Spleen (tissue), 11 donors: ENCODE results near the gene TSC22D3. TPM values are rescaled to one million over a fixed set of nuclear protein-coding genes. Genes with fewer than 3 reads are reported as not detected.
A peak's percentile ranks its signal among the peaks of the same experiment; 100 is the strongest.

Experiments used
- DNase-seq: peaks from one replicate; pipeline ENCODE4 v3.0.0-alpha.2; 2020
- H3K27ac ChIP-seq, 8 donors: fragments of 200-600 bp; sonication (generic) in 7 of 8; 1 replicate in 4 of 8; 2 replicates in 4 of 8; pipeline versions ENCODE4 v1.5.0 to v1.8.0; 2016 to 2021; ENCODE audit warnings: inconsistent platforms in 4 of 8, mild to moderate bottlenecking in 4 of 8, moderate library complexity in 1 of 8
- H3K27me3 ChIP-seq, 7 donors: fragments of 200-600 bp; sonication (generic) in 6 of 7; replicated peaks in 1 of 7; 1 replicate in 4 of 7; 2 replicates in 3 of 7; pipeline versions ENCODE4 v1.5.0 to v1.8.0; 2016 to 2021; ENCODE audit warnings: inconsistent platforms in 3 of 7, mild to moderate bottlenecking in 1 of 7
- H3K36me3 ChIP-seq, 6 donors: fragments of 200-600 bp; sonication (generic) in 5 of 6; 1 replicate in 4 of 6; 2 replicates in 2 of 6; pipeline versions ENCODE4 v1.5.0 to v1.8.0; 2016 to 2021; ENCODE audit warnings: inconsistent platforms in 2 of 6
- H3K4me1 ChIP-seq, 6 donors: fragments of 200-600 bp; sonication (generic) in 5 of 6; 1 replicate in 3 of 6; 2 replicates in 3 of 6; pipeline versions ENCODE4 v1.5.0 to v1.8.0; 2016 to 2021; ENCODE audit warnings: inconsistent platforms in 3 of 6
- H3K4me3 ChIP-seq, 8 donors: fragments of 200-600 bp; sonication (generic) in 7 of 8; 1 replicate in 4 of 8; 2 replicates in 4 of 8; pipeline versions ENCODE4 v1.5.0 to v1.8.0; 2016 to 2021; ENCODE audit warnings: inconsistent platforms in 4 of 8, mild to moderate bottlenecking in 4 of 8, moderate library complexity in 2 of 8
- H3K9me3 ChIP-seq, 8 donors: fragments of 200-600 bp; sonication (generic) in 7 of 8; 1 replicate in 4 of 8; 2 replicates in 4 of 8; pipeline versions ENCODE4 v1.5.0 to v1.8.0; 2016 to 2021; ENCODE audit warnings: inconsistent platforms in 4 of 8
- CTCF ChIP-seq, 11 experiments: fragments of 200-600 bp in 7 of 11; fragments of 450-650 bp in 4 of 11; sonication (generic) in 4 of 11; IDR thresholded peaks in 8 of 11; conservative IDR thresholded peaks in 3 of 11; 1 replicate in 7 of 11; 2 replicates in 4 of 11; pipeline versions ENCODE4 v1.4.0 to v1.8.0; 2016 to 2021; ENCODE audit warnings: antibody characterized with exemption in 11 of 11, inconsistent platforms in 4 of 11, mild to moderate bottlenecking in 1 of 11
- POLR2A ChIP-seq, 3 donors: fragments of 450-650 bp; IDR thresholded peaks; one replicate each; pipeline ENCODE4 v1.5.1; 2017; ENCODE audit warnings: antibody characterized with exemption in 3 of 3, mild to moderate bottlenecking in 1 of 3
- POLR2AphosphoS5 ChIP-seq, 3 donors: sonication (generic); formaldehyde crosslinking; IDR thresholded peaks; one replicate each; pipeline ENCODE4 v1.5.1; 2017; ENCODE audit warnings: antibody characterized with exemption in 3 of 3
- WGBS, 5 donors: extraction: QIAGEN DNeasy Blood & Tissue Kit in 3 of 5; methylation state at CpG; one replicate each; pipeline versions ENCODE4 v1.1.5 to v1.1.7; 2013 to 2018; 5-methylcytosine and 5-hydroxymethylcytosine counted together
- intact Hi-C: fragments of 100-400 bp; cut with DNase I; formaldehyde crosslinking; loops from one replicate; pipeline ENCODE4 v1.15.0; 2023; ENCODE audit warnings: low total_unique reads
- polyA plus RNA-seq, 3 donors: library from polyadenylated mRNA; stranded (reverse); fragments of 200-250 nt; gene quantifications; one replicate each; pipeline ENCODE4 v1.2.1, GENCODE V29; 2013
- total RNA-seq, 7 donors: library from RNA; depleted of rRNA in 3 of 7; stranded (reverse); fragments of >200 nt in 3 of 7; fragmentation: NEBNext Ultra II Directional in 4 of 7; extraction: Animal tissue kit (Norgen Biotek cat#: 25700) in 4 of 7; gene quantifications; one replicate each; pipeline versions ENCODE4 v1.1.0 to v1.2.1, GENCODE V29; 2016 to 2021
- donor health status: healthy with polysubstance abuse.
- donor health status: DM: no; HTN: no; CAD: no; lungs with moderate emphysema.
- donor health status: DM: no; HTN: no; CAD: no.
- donor health status: Bipolar disorder and iron deficiency.
- donor health status: healthy.
- donor health status: DM: no; HTN: no; CAD: no.
- donor health status: DM: yes; HTN: yes; CAD: no.

TSC22D3 gene
- total and polyA plus RNA-seq, 10 donors: 91.7 to 579 (median 297) TPM

GRCh38 chrX:107699616-107700015 lies 76.0 kb downstream of the TSC22D3 start:
- TF ChIP-seq POLR2A (IDR thresholded peaks at IDR 0.05) (no peak), CTCF (IDR thresholded peaks at IDR 0.05 in 8 of 11, conservative IDR thresholded peaks at IDR 0.05 in 3 of 11) (no peak), POLR2AphosphoS5 (IDR thresholded peaks at IDR 0.05) (no peak)
- H3K4me1 ChIP-seq: peaks cover 0 to 34% (median 25%) of the 10 kb centered on the region in 6 donors
- no peaks in the 10 kb centered on the region for H3K9me3 ChIP-seq
- intact Hi-C loops: no loop called here
- H3K27ac ChIP-seq: peak overlapping the region in 6 of 8 donors; percentile 51 to 91 (median 78)
- peaks cover 0 to 15% (median 0%) of the 10 kb centered on the region in 7 donors for H3K27me3 ChIP-seq
- no peaks in the 10 kb centered on the region for H3K36me3 ChIP-seq
- WGBS, 5 donors: 26 to 71% (median 64%) methylated on average over 2 of the region's 2 CpGs
- DNase-seq: no peak
- peak overlapping the region in 1 of 8 donors; percentile 23 for H3K4me3 ChIP-seq

DNA sequence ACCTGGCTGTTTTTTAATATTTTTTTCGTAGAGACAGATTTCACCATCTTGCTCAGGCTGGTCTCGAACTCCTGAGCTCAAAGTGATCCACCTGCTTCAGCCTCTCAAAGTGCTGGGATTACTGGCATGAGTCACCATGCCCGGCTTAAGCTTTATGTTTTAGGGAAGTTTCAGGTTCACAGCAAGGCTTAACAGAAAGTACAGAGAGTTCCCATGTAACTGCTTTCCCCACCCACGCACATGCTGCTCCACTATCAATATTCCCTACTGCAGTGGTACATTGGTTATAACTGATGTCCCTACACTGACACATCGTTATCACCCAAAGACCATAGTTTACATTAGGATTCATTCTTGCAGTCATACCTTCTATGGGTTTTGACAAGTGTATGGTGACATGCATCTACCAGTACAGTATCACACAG lies 84.6 kb downstream of the TSC22D3 start:
- H3K27me3 ChIP-seq: peaks cover 0 to 3% (median 0%) of the 10 kb centered on the region in 7 donors
- intact Hi-C loops: no loop called here
- peaks cover 0 to 16% (median 6%) of the 10 kb centered on the region in 6 donors for H3K4me1 ChIP-seq
- no peaks in the 10 kb centered on the region for H3K36me3 ChIP-seq
- peak overlapping the region in 1 of 8 donors; percentile 54 for H3K27ac ChIP-seq
- no peak overlapping the region for H3K4me3 ChIP-seq
- WGBS, 5 donors: 62 to 82% (median 75%) methylated on average over 5 of the region's 5 CpGs
- no peak for DNase-seq
- TF ChIP-seq POLR2A (IDR thresholded peaks at IDR 0.05): no peak
- no peak for TF ChIP-seq POLR2AphosphoS5 (IDR thresholded peaks at IDR 0.05)
- TF ChIP-seq CTCF (IDR thresholded peaks at IDR 0.05 in 8 of 11, conservative IDR thresholded peaks at IDR 0.05 in 3 of 11): no peak
- no peaks in the 10 kb centered on the region for H3K9me3 ChIP-seq

DNA sequence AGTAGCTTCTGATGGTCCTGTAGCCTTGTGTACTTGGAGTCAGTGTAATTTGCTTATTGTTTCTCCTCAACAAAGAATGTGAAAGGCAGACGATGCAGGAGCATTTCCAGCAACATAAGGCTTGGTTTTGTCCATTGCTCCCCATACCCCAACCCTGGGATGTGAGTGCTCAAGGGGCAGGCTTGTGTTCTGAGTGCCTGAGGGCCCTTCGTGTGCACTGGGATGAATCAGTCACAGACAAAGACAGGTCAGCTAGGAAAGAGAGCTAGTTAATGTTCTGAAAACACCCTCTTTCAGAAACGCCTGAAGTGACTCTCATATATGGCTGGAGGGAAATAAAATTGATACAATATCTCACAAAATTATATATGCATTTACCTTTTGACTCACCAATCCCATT lies 88.1 kb downstream of the TSC22D3 start:
- TF ChIP-seq POLR2AphosphoS5 (IDR thresholded peaks at IDR 0.05) (no peak), POLR2A (IDR thresholded peaks at IDR 0.05) (no peak), CTCF (IDR thresholded peaks at IDR 0.05 in 8 of 11, conservative IDR thresholded peaks at IDR 0.05 in 3 of 11) (no peak)
- no peak for DNase-seq
- peaks cover 2 to 51% (median 35%) of the 10 kb centered on the region in 6 donors for H3K4me1 ChIP-seq
- no peak overlapping the region for H3K4me3 ChIP-seq
- intact Hi-C loops: no loop called here
- 63 to 89% (median 85%) methylated on average over 2 to 3 of the region's 3 CpGs for WGBS, 5 donors
- H3K36me3 ChIP-seq: no peaks in the 10 kb centered on the region
- H3K27me3 ChIP-seq: peaks cover 0 to 3% (median 0%) of the 10 kb centered on the region in 7 donors
- H3K9me3 ChIP-seq: no peaks in the 10 kb centered on the region
- H3K27ac ChIP-seq: peak overlapping the region in 1 of 8 donors; percentile 88

- Histone ChIP-seq H3K27ac (peak overlapping the region in 2 of 8 donors; percentile 78 to 88), H3K4me1 (peaks cover 3 to 55% (median 38%) of the 10 kb centered on the region in 6 donors), H3K4me3 (no peak overlapping the region), H3K9me3 (no peaks in the 10 kb centered on the region), H3K27me3 (peaks cover 0 to 3% (median 0%) of the 10 kb centered on the region in 7 donors), H3K36me3 (no peaks in the 10 kb centered on the region)
- intact Hi-C loops: no loop called here
- no peak for TF ChIP-seq CTCF (IDR thresholded peaks at IDR 0.05 in 8 of 11, conservative IDR thresholded peaks at IDR 0.05 in 3 of 11)
- no peak for TF ChIP-seq POLR2A (IDR thresholded peaks at IDR 0.05)
- no peak for TF ChIP-seq POLR2AphosphoS5 (IDR thresholded peaks at IDR 0.05)
- DNase-seq: no peak
- 26 to 36% (median 33%) methylated on average over 3 of the region's 3 CpGs for WGBS, 5 donors
Measured at GRCh38 chrX:107686792-107687191, 88.8 kb downstream of the TSC22D3 start.
